Neural progenitor cell (in vitro differentiated cells): ENCODE measurements around the gene IRX4. TPM values are rescaled to one million over a fixed set of nuclear protein-coding genes. Genes with fewer than 3 reads are reported as not detected.

Source experiments
- DNase-seq: peaks from one replicate; pipeline ENCODE4 v3.0.0-alpha.2; 2016; ENCODE audit warnings: low spot score
- H2AFZ ChIP-seq: fragments of 200-600 bp; sonication (generic); replicated peaks from 2 replicates; pipeline ENCODE4 v1.6.1; 2016; ENCODE audit warnings: antibody characterized with exemption
- H3F3A ChIP-seq: fragments of 200-600 bp; sonication (generic); 2 replicates; pipeline ENCODE4 v1.6.1; 2016; ENCODE audit warnings: antibody characterized with exemption, low read depth
- H3K27ac ChIP-seq: fragments of 200-600 bp; sonication (generic); 2 replicates; pipeline ENCODE4 v1.5.1; 2016; ENCODE audit warnings: mild to moderate bottlenecking
- H3K27me3 ChIP-seq: fragments of 200-600 bp; sonication (generic); 2 replicates; pipeline ENCODE4 v1.6.1; 2016; ENCODE audit warnings: mild to moderate bottlenecking, moderate library complexity
- H3K36me3 ChIP-seq: fragments of 200-600 bp; sonication (generic); 2 replicates; pipeline ENCODE4 v1.5.1; 2016
- H3K4me1 ChIP-seq: fragments of 200-600 bp; sonication (generic); 2 replicates; pipeline ENCODE4 v1.6.1; 2016; ENCODE audit warnings: mixed run types
- H3K4me2 ChIP-seq: fragments of 200-600 bp; sonication (generic); 2 replicates; pipeline ENCODE4 v1.6.1; 2016
- H3K4me3 ChIP-seq: fragments of 200-600 bp; sonication (generic); 2 replicates; pipeline ENCODE4 v1.5.1; 2016
- H3K79me2 ChIP-seq: fragments of 200-600 bp; sonication (generic); 2 replicates; pipeline ENCODE4 v1.6.1; 2016; ENCODE audit warnings: low read depth
- H3K9ac ChIP-seq: fragments of 200-600 bp; sonication (generic); 2 replicates; pipeline ENCODE4 v1.6.1; 2016
- H3K9me3 ChIP-seq: fragments of 200-600 bp; sonication (generic); 2 replicates; pipeline ENCODE4 v1.5.1; 2016; ENCODE audit warnings: low read depth
- H4K20me1 ChIP-seq: fragments of 200-600 bp; sonication (generic); 2 replicates; pipeline ENCODE4 v1.6.1; 2016; ENCODE audit warnings: low read depth
- H3K27ac Mint-ChIP-seq: 3 replicates; pipeline ENCODE4 v1.8.0; 2021; ENCODE audit warnings: mixed read lengths
- H3K27me3 Mint-ChIP-seq: 2 replicates; pipeline ENCODE4 v1.8.0; 2022; ENCODE audit warnings: low read depth, mild to moderate bottlenecking, inconsistent platforms, moderate library complexity, mixed read lengths; ENCODE audit not compliant: insufficient read depth
- H3K36me3 Mint-ChIP-seq: 3 replicates; pipeline ENCODE4 v1.8.0; 2021; ENCODE audit warnings: mixed read lengths
- H3K4me1 Mint-ChIP-seq: 3 replicates; pipeline ENCODE4 v1.8.0; 2021; ENCODE audit warnings: mixed read lengths
- H3K4me3 Mint-ChIP-seq: 3 replicates; pipeline ENCODE4 v1.8.0; 2021; ENCODE audit warnings: mild to moderate bottlenecking, moderate library complexity, mixed read lengths
- H3K9me3 Mint-ChIP-seq: 3 replicates; pipeline ENCODE4 v1.8.0; 2020; ENCODE audit warnings: mixed read lengths
- EZH2 ChIP-seq: fragments of 200-600 bp; sonication (generic); IDR thresholded peaks from 2 replicates; pipeline ENCODE4 v1.6.1; 2017; ENCODE audit warnings: antibody characterized with exemption, mild to moderate bottlenecking, moderate library complexity
- EZH2phosphoT487 ChIP-seq: fragments of 200-600 bp; sonication (generic); IDR thresholded peaks from 2 replicates; pipeline ENCODE4 v1.6.1; 2017; ENCODE audit warnings: antibody characterized with exemption
- total RNA-seq: library from RNA; depleted of rRNA; stranded (reverse); fragments of >200 nt; gene quantifications from 2 replicates; pipeline ENCODE4 v1.2.3, GENCODE V29; 2015; ENCODE audit warnings: low replicate concordance
- TF ChIP-seq, protein P1 (sequence below): fragments of 200-600 bp; sonication (generic); IDR thresholded peaks from 2 replicates; pipeline ENCODE4 v1.5.1; 2017; ENCODE audit warnings: antibody characterized with exemption, mild to moderate bottlenecking

IRX4 gene
- total RNA-seq, 1 donor from 2014 or later = not detected

- Histone ChIP-seq H4K20me1 (no peaks in the 10 kb centered on the region), H3K27me3 (no peaks in the 10 kb centered on the region), H3K4me1 (no peaks in the 10 kb centered on the region), H3K9me3 (no peaks in the 10 kb centered on the region), H3K27ac (no peak overlapping the region), H2AFZ (no peak overlapping the region), H3K79me2 (no peaks in the 10 kb centered on the region), H3K4me3 (no peak overlapping the region), H3K9ac (no peak overlapping the region), H3F3A (no peaks in the 10 kb centered on the region), H3K36me3 (no peaks in the 10 kb centered on the region), H3K4me2 (no peak overlapping the region)
- H3K36me3 Mint-ChIP-seq = no peaks in the 10 kb centered on the region
- H3K9me3 Mint-ChIP-seq = peaks cover 7% of the 10 kb centered on the region
- DNase-seq = no peak
- no peak overlapping the region for H3K27ac Mint-ChIP-seq
- H3K27me3 Mint-ChIP-seq = peaks cover 10% of the 10 kb centered on the region
- H3K4me3 Mint-ChIP-seq = no peak overlapping the region
- H3K4me1 Mint-ChIP-seq = no peaks in the 10 kb centered on the region
- TF ChIP-seq EZH2phosphoT487 (no peak), EZH2 (no peak)
- TF ChIP-seq, protein P1, sequence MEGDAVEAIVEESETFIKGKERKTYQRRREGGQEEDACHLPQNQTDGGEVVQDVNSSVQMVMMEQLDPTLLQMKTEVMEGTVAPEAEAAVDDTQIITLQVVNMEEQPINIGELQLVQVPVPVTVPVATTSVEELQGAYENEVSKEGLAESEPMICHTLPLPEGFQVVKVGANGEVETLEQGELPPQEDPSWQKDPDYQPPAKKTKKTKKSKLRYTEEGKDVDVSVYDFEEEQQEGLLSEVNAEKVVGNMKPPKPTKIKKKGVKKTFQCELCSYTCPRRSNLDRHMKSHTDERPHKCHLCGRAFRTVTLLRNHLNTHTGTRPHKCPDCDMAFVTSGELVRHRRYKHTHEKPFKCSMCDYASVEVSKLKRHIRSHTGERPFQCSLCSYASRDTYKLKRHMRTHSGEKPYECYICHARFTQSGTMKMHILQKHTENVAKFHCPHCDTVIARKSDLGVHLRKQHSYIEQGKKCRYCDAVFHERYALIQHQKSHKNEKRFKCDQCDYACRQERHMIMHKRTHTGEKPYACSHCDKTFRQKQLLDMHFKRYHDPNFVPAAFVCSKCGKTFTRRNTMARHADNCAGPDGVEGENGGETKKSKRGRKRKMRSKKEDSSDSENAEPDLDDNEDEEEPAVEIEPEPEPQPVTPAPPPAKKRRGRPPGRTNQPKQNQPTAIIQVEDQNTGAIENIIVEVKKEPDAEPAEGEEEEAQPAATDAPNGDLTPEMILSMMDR = no peak
These were observed 32.6 kb upstream of the IRX4 start for GRCh38 chr5:1915316-1915715.

DNA sequence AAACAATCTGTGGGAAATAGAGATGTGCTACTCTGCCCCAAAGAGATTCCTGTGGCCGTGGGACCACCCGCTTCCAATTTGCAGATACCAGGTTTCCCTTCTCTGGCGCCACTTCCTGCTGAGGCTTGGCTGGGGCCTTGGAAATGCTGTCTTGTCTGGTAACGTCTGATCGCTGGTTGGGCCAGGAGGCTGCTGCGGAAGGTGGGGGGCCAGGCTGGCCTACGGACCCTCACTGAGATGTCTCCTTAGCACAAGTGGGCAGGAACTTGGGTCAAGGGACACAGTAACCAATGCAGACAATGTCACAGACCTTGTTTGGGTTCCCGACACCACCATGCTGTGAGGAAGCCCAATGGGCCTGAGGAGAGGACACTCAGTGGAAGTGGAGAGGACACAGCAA is 31.7 kb upstream of the IRX4 start:
- no peak overlapping the region for H3K27ac Mint-ChIP-seq
- Histone ChIP-seq H3K9me3 (no peaks in the 10 kb centered on the region), H3K27ac (no peak overlapping the region), H4K20me1 (no peaks in the 10 kb centered on the region), H3K36me3 (no peaks in the 10 kb centered on the region), H2AFZ (no peak overlapping the region), H3K4me1 (no peaks in the 10 kb centered on the region), H3K4me3 (no peak overlapping the region), H3K4me2 (no peak overlapping the region), H3K27me3 (no peaks in the 10 kb centered on the region), H3K9ac (no peak overlapping the region), H3K79me2 (no peaks in the 10 kb centered on the region), H3F3A (no peaks in the 10 kb centered on the region)
- DNase-seq = no peak
- no peaks in the 10 kb centered on the region for H3K4me1 Mint-ChIP-seq
- H3K27me3 Mint-ChIP-seq = peaks cover 10% of the 10 kb centered on the region
- TF ChIP-seq, protein P1 = no peak
- TF ChIP-seq EZH2phosphoT487 = no peak
- TF ChIP-seq EZH2 = no peak
- no peak overlapping the region for H3K4me3 Mint-ChIP-seq
- H3K36me3 Mint-ChIP-seq = no peaks in the 10 kb centered on the region
- peaks cover 7% of the 10 kb centered on the region for H3K9me3 Mint-ChIP-seq

DNA sequence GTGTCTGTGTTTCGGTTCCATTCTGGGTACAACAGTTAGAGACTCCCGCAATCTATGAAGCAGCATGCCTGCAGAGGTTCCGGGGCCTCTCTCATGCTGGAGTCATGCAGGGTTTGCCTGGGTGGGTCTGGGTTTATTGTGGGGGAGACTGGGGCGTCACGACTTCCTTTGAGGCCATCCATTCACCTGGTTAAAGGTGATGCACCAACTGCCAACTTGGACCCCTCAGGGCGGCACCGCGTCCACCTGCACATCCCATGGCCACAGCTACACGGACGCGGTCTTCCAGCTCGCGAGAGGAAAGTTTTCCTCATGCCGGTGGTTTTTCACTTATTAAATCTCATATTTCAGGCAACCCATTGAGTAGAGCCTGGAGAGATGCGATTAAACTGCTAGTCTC is 30.9 kb upstream of the IRX4 start:
- Histone ChIP-seq H3K4me2 (no peak overlapping the region), H2AFZ (no peak overlapping the region), H3K4me3 (no peak overlapping the region), H3K4me1 (no peaks in the 10 kb centered on the region), H3K36me3 (no peaks in the 10 kb centered on the region), H3F3A (no peaks in the 10 kb centered on the region), H3K9me3 (no peaks in the 10 kb centered on the region), H3K9ac (no peak overlapping the region), H3K79me2 (no peaks in the 10 kb centered on the region), H4K20me1 (no peaks in the 10 kb centered on the region), H3K27ac (no peak overlapping the region), H3K27me3 (no peaks in the 10 kb centered on the region)
- H3K9me3 Mint-ChIP-seq = peaks cover 7% of the 10 kb centered on the region
- no peak for DNase-seq
- H3K36me3 Mint-ChIP-seq = no peaks in the 10 kb centered on the region
- no peak overlapping the region for H3K4me3 Mint-ChIP-seq
- no peak for TF ChIP-seq EZH2phosphoT487
- TF ChIP-seq EZH2 = no peak
- TF ChIP-seq, protein P1 = no peak
- no peak overlapping the region for H3K27ac Mint-ChIP-seq
- no peaks in the 10 kb centered on the region for H3K4me1 Mint-ChIP-seq
- H3K27me3 Mint-ChIP-seq = peaks cover 10% of the 10 kb centered on the region
